ENCODE results near the gene MCC. TPM values are rescaled to one million over a fixed set of nuclear protein-coding genes. Genes with fewer than 3 reads are reported as not detected.

MCC gene
- total and polyA plus RNA-seq, 4 donors, result 9.0 to 47.3 (median 14.7) TPM

DNA sequence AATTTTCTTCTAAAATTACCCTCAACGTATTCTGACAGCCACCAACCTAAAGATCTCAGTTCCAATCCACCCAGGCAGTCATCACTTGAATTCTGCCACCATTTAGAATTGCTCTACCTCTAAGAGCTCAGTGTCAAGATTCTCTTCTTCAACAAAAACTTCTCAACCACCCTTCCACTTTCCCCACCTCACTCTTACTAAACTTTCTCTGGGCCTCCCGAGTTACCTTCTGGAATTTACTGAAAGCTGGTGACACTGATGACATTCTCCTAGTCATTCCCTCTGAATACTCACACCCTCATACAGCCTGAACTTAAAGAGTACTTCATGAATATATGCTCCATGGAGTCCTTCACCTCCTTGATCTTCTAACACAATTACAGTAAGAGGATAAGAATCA lies 263.0 kb downstream of the MCC start:
- Histone ChIP-seq H3K27ac (ENCODE audit: low read depth in 1 of 2, low read length in 2 of 2) (no peak overlapping the region), H3K4me3 (ENCODE audit: low read depth in 1 of 3, low read length in 3 of 3) (no peak overlapping the region), H3K4me1 (ENCODE audit: control insufficient read depth in 4 of 4, insufficient read depth in 4 of 4, low read length in 3 of 4) (peaks cover 0 to 9% (median 7%) of the 10 kb centered on the region in 4 donors), H3K36me3 (ENCODE audit: control insufficient read depth in 4 of 4, insufficient read depth in 3 of 4, low read depth in 1 of 4, low read length in 3 of 4) (no peaks in the 10 kb centered on the region), H3K27me3 (ENCODE audit: control insufficient read depth in 4 of 4, insufficient read depth in 4 of 4, low read length in 3 of 4) (no peaks in the 10 kb centered on the region), H3K9me3 (ENCODE audit: control insufficient read depth in 4 of 4, low read length in 3 of 4) (no peaks in the 10 kb centered on the region), H3K9ac (ENCODE audit: low read depth in 1 of 2, low read length in 2 of 2) (no peak overlapping the region)
- 88% methylated on average over 2 of the region's 2 CpGs for WGBS
- TF ChIP-seq, protein P1, sequence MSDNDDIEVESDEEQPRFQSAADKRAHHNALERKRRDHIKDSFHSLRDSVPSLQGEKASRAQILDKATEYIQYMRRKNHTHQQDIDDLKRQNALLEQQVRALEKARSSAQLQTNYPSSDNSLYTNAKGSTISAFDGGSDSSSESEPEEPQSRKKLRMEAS (IDR thresholded peaks at IDR 0.05), result no peak
- no peak for DNase-seq (ENCODE audit: low spot score)

DNA sequence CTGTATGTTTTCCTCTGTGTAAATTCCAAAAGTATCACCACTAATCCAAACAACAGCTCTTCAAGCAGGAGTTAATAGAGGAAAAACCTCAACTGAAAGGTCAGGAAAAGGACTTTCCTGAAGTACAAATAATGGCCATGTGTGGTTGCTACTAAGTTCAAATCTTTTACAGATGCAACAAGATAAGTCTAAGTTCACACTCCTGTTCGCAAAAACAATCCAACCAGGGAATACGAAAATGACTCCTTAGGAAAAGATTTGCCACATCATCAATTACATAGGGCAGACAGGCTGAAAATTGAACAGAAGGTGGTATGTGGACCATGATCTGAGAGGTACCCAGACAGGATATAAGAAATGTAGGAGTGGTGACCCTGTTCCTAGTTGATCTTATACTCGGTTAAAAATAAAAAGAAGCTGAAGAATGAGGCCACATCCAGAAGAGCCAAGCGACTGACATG lies 263.6 kb downstream of the MCC start:
- H3K27ac ChIP-seq (ENCODE audit: low read depth in 1 of 2, low read length in 2 of 2), result no peak overlapping the region

More for the DNA sequence above, 263.6 kb downstream of the MCC start:
- TF ChIP-seq NR2F2 (IDR thresholded peaks at IDR 0.05) (no peak), YY1 (IDR thresholded peaks at IDR 0.05) (peak; percentile 22), RXRA (IDR thresholded peaks at IDR 0.05) (peak; percentile 50 to 77), HNF4A (conservative IDR thresholded peaks at IDR 0.05) (peak; percentile 33 to 49), HNF4G (IDR thresholded peaks at IDR 0.05) (no peak), SP1 (IDR thresholded peaks at IDR 0.05) (peak; percentile 58), GABPA (IDR thresholded peaks at IDR 0.05 in 1 of 2, conservative IDR thresholded peaks at IDR 0.05 in 1 of 2) (no peak), CTCF (IDR thresholded peaks at IDR 0.05; ENCODE audit: low read depth, low read length, missing input control) (no peak), RAD21 (IDR thresholded peaks at IDR 0.05) (peak; percentile 7 to 41), FOXA2 (IDR thresholded peaks at IDR 0.05) (peak; percentile 14), JUND (IDR thresholded peaks at IDR 0.05) (no peak), FOXA1 (IDR thresholded peaks at IDR 0.05) (no peak), EGR1 (IDR thresholded peaks at IDR 0.05; ENCODE audit: low read depth in 2 of 2) (no peak), TAF1 (conservative IDR thresholded peaks at IDR 0.05) (no peak)
- TF ChIP-seq, protein P2, sequence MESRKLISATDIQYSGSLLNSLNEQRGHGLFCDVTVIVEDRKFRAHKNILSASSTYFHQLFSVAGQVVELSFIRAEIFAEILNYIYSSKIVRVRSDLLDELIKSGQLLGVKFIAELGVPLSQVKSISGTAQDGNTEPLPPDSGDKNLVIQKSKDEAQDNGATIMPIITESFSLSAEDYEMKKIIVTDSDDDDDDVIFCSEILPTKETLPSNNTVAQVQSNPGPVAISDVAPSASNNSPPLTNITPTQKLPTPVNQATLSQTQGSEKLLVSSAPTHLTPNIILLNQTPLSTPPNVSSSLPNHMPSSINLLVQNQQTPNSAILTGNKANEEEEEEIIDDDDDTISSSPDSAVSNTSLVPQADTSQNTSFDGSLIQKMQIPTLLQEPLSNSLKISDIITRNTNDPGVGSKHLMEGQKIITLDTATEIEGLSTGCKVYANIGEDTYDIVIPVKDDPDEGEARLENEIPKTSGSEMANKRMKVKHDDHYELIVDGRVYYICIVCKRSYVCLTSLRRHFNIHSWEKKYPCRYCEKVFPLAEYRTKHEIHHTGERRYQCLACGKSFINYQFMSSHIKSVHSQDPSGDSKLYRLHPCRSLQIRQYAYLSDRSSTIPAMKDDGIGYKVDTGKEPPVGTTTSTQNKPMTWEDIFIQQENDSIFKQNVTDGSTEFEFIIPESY (IDR thresholded peaks at IDR 0.05), result no peak
- TF ChIP-seq, protein P3, sequence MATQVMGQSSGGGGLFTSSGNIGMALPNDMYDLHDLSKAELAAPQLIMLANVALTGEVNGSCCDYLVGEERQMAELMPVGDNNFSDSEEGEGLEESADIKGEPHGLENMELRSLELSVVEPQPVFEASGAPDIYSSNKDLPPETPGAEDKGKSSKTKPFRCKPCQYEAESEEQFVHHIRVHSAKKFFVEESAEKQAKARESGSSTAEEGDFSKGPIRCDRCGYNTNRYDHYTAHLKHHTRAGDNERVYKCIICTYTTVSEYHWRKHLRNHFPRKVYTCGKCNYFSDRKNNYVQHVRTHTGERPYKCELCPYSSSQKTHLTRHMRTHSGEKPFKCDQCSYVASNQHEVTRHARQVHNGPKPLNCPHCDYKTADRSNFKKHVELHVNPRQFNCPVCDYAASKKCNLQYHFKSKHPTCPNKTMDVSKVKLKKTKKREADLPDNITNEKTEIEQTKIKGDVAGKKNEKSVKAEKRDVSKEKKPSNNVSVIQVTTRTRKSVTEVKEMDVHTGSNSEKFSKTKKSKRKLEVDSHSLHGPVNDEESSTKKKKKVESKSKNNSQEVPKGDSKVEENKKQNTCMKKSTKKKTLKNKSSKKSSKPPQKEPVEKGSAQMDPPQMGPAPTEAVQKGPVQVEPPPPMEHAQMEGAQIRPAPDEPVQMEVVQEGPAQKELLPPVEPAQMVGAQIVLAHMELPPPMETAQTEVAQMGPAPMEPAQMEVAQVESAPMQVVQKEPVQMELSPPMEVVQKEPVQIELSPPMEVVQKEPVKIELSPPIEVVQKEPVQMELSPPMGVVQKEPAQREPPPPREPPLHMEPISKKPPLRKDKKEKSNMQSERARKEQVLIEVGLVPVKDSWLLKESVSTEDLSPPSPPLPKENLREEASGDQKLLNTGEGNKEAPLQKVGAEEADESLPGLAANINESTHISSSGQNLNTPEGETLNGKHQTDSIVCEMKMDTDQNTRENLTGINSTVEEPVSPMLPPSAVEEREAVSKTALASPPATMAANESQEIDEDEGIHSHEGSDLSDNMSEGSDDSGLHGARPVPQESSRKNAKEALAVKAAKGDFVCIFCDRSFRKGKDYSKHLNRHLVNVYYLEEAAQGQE (IDR thresholded peaks at IDR 0.05), result no peak
- TF ChIP-seq, protein P1 (IDR thresholded peaks at IDR 0.05), result no peak
- TF ChIP-seq, protein P4, sequence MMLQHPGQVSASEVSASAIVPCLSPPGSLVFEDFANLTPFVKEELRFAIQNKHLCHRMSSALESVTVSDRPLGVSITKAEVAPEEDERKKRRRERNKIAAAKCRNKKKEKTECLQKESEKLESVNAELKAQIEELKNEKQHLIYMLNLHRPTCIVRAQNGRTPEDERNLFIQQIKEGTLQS (IDR thresholded peaks at IDR 0.05), result no peak
- no peak for DNase-seq (ENCODE audit: low spot score)
- no peaks in the 10 kb centered on the region for H3K27me3 ChIP-seq (ENCODE audit: control insufficient read depth in 4 of 4, insufficient read depth in 4 of 4, low read length in 3 of 4)
- 55% methylated on average over 4 of the region's 4 CpGs for WGBS
- peaks cover 0 to 9% (median 7%) of the 10 kb centered on the region in 4 donors for H3K4me1 ChIP-seq (ENCODE audit: control insufficient read depth in 4 of 4, insufficient read depth in 4 of 4, low read length in 3 of 4)
- H3K36me3 ChIP-seq (ENCODE audit: control insufficient read depth in 4 of 4, insufficient read depth in 3 of 4, low read depth in 1 of 4, low read length in 3 of 4), result no peaks in the 10 kb centered on the region
- H3K9ac ChIP-seq (ENCODE audit: low read depth in 1 of 2, low read length in 2 of 2), result no peak overlapping the region
- no peaks in the 10 kb centered on the region for H3K9me3 ChIP-seq (ENCODE audit: control insufficient read depth in 4 of 4, low read length in 3 of 4)
- no peak overlapping the region for H3K4me3 ChIP-seq (ENCODE audit: low read depth in 1 of 3, low read length in 3 of 3)

Measured in liver (tissue), 9 donors.